ENCODE data around the gene PLXNA2. TPM values are rescaled to one million over a fixed set of nuclear protein-coding genes. Genes with fewer than 3 reads are reported as not detected.

Gene PLXNA2
- total and polyA plus RNA-seq, 2 of the 4 experiments (the other 2 are of a cell fraction) = 0.72 to 1.1 TPM

GRCh38 chr1:207985996-207986395 is 258.2 kb downstream of the PLXNA2 start:
- H3K4me2 ChIP-seq (ENCODE audit: low read depth, low read length) = no peak overlapping the region
- H3K27me3 ChIP-seq (ENCODE audit: control insufficient read depth, insufficient read depth, low read length) = peaks cover 13% of the 10 kb centered on the region
- dilution Hi-C loops (cut with HindIII; ENCODE audit: low sequenced_read_pairs, unreplicated experiment) (no loop called here), in situ Hi-C loops (cut with MboI; ENCODE audit: low sequenced_read_pairs) (no loop called here), intact Hi-C loops (cut with micrococcal nuclease) (no loop called here)
- WGBS, 2 experiments (ENCODE audit: extremely low coverage in 2 of 2, insufficient read length in 1 of 2) = no CpG with 5 or more reads among the region's 7 CpGs
- ChIA-PET POLR2A (ENCODE audit: unreplicated experiment) (no interaction called here), CTCF (no interaction called here)
- H3K79me1 ChIP-seq (ENCODE audit: low read depth in 1 of 2, low read length in 2 of 2) = no peaks in the 10 kb centered on the region
- no peaks in the 10 kb centered on the region for H3K9me1 ChIP-seq (ENCODE audit: insufficient read depth, low read length)
- H3K56ac ChIP-seq (ENCODE audit: extremely low read depth, insufficient read depth, low read length) = no peak overlapping the region
- H4K91ac ChIP-seq (ENCODE audit: insufficient read depth, low read depth, low read length) = no peak overlapping the region
- no peak overlapping the region for H2BK15ac ChIP-seq (ENCODE audit: low read depth, low read length)
- H2AK9ac ChIP-seq (replicated peaks; ENCODE audit: low read depth, low read length, poor library complexity) = no peak overlapping the region
- no peak overlapping the region for H2BK20ac ChIP-seq (ENCODE audit: low read depth, low read length)
- no peaks in the 10 kb centered on the region for H4K20me1 ChIP-seq (ENCODE audit: insufficient read depth, low read length)
- H3K4me1 ChIP-seq (ENCODE audit: control insufficient read depth, insufficient read depth, low read length) = no peaks in the 10 kb centered on the region
- H3K23ac ChIP-seq (ENCODE audit: low read depth, low read length) = no peak overlapping the region
- no peaks in the 10 kb centered on the region for H3K9me3 ChIP-seq (ENCODE audit: control insufficient read depth, insufficient read depth, low read length)
- H3K9ac ChIP-seq (ENCODE audit: low read depth, low read length) = no peak overlapping the region
- no peak overlapping the region for H4K5ac ChIP-seq (ENCODE audit: low read depth, low read length)
- no peak overlapping the region for H2AK5ac ChIP-seq (ENCODE audit: low read depth, low read length)
- no peak overlapping the region for H3K18ac ChIP-seq (ENCODE audit: low read depth, low read length)
- H2BK5ac ChIP-seq (ENCODE audit: low read depth, low read length, poor library complexity, severe bottlenecking) = no peak overlapping the region
- no peak overlapping the region for H4K8ac ChIP-seq (ENCODE audit: low read depth in 2 of 2, low read length in 2 of 2)
- no peak for ATAC-seq (ENCODE audit: low read depth)
- no peak overlapping the region for H2AFZ ChIP-seq (replicated peaks; ENCODE audit: low read length, poor library complexity)
- H3K14ac ChIP-seq (replicated peaks; ENCODE audit: low read depth, low read length) = no peak overlapping the region
- no peaks in the 10 kb centered on the region for H3K36me3 ChIP-seq (ENCODE audit: control insufficient read depth, insufficient read depth, low read length)
- H3K4me3 ChIP-seq (ENCODE audit: insufficient read depth, low read depth, low read length) = no peak overlapping the region
- TF ChIP-seq MAFK (IDR thresholded peaks at IDR 0.05; ENCODE audit: low read depth, low read length) (no peak), CHD1 (IDR thresholded peaks at IDR 0.05; ENCODE audit: low read depth, low read length) (no peak), RAD21 (IDR thresholded peaks at IDR 0.05; ENCODE audit: low read length) (no peak), USF2 (IDR thresholded peaks at IDR 0.05; ENCODE audit: low read depth, low read length) (no peak), MXI1 (IDR thresholded peaks at IDR 0.05; ENCODE audit: borderline replicate concordance, low read depth, low read length) (no peak), BHLHE40 (IDR thresholded peaks at IDR 0.05; ENCODE audit: low read depth, low read length) (no peak), CEBPB (IDR thresholded peaks at IDR 0.05; ENCODE audit: low read depth, low read length) (no peak), FOS (IDR thresholded peaks at IDR 0.05; ENCODE audit: low read depth, low read length) (no peak), NFE2L2 (IDR thresholded peaks at IDR 0.05; ENCODE audit: low read depth, low read length) (no peak), RFX5 (IDR thresholded peaks at IDR 0.05; ENCODE audit: low read depth, low read length) (no peak)
- no peak overlapping the region for H3K4ac ChIP-seq (ENCODE audit: low read depth, low read length)
- H2BK120ac ChIP-seq (ENCODE audit: low read depth, low read length) = no peak overlapping the region
- DNase-seq = no peak
- no peak overlapping the region for H3K27ac ChIP-seq (ENCODE audit: insufficient read depth, low read length)
- BruUV-seq (replicated peaks) = no TSS peak
